ENCODE data around the gene SPAG5.

The SPAG5 gene

GRCh38 chr17:28570716-28571360, 28.0 kb downstream of the SPAG5 start:
- DNase-seq: no peak

- no peak for DNase-seq
These were observed 29.4 kb downstream of the SPAG5 start for GRCh38 chr17:28569446-28569845.

DNA sequence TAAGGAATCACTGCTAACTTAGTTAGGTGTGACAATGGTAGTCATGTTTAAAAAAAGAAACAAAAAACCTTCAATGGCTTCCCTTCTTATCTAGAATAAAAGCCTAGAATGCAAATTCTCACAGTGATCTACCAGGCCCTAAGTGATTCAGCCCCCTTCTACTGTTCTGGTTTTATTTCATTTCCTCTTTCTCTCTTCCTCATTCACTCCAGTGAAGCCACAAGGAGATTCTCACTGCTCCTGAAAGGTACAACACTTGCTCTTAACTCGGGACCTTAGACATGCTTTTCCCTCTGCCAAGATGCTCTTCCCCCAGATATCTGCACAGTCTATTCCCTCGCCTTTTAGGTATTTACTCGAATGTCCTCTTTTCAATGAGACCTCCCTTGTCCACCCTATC, 31.2 kb downstream of the SPAG5 start:
- no peak for DNase-seq

DNA sequence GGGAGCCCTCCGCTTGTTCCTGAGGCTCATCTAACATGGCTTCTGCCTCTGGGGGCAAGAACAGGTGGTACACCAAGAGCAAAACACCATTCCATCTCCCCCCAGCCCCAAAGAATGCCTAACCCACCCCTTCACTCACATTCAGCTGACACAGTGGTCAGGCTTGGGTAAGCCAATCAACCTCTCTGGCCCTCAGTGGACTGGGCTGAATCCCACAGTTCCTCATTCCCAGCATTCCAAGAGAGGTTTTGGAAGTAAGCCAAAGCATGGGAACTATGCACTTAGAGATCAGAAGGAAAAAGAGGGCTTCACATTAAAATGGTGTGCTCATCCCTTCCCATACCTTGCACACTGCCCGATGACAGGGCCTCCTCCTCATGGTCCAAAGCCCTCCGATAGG, 35.4 kb downstream of the SPAG5 start:
- no peak for DNase-seq

DNA sequence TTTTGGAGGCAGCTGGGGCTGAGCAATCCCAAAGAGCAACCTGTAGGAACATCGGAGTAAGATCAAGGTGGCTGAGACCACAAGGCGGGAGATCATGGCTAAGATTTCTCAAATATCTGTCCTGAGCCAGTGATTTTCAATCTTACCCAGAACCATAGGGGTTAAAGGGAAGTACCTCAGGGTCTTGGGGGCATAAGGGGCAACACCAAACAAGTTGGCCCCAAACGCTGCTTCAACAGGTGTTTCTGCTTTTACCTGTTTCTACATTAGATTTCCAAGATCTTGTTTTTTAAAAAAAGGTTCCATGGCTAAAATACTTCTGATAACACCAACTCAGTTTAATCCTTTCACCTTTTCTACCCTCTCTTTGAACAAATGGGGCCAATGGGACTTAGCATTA, 43.8 kb downstream of the SPAG5 start:
- no peak for DNase-seq

DNA sequence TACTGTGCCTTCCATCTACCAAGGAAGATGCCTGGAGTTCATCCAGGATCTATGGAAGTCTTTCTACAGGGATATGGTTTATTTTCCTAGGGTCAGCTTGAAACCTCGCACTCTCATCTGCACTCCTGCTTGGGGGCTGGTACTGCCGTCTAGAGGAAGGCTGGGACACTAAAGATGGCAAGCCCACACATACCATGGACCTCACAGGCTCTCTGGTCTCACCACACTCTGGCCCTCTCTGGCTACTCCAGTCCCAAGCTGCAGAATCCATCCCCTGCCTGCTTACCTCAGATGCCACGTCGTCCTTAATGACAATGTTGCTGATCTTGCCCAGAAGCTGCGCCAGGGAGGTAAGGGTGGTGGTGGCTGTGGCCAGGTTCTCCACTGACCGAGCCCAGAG, 44.3 kb downstream of the SPAG5 start:
- no peak for DNase-seq

DNA sequence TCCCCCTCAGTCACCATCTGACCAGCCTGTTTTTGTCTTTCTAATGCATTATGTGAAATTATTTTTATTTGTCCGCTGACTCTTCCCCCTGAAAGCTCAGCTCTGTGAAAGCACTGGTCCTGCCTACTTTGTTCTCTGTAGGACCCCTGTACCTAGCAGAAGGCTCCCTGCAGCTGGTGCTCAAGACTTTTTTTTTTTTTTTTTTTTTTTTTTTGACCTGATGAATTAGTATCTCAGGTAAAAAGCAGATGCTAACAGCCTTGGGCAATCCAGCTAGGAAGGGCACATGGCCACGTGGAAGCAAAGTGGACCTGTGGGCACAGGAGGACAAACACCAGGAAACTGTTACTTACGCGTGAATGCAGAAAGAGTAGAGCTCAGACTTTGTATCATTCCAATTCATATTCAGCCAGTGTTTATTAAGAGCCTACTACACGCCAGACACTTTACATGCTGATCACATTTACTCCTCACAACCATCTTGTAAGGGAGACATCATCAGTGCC, 45.8 kb downstream of the SPAG5 start:
- no peak for DNase-seq

DNA sequence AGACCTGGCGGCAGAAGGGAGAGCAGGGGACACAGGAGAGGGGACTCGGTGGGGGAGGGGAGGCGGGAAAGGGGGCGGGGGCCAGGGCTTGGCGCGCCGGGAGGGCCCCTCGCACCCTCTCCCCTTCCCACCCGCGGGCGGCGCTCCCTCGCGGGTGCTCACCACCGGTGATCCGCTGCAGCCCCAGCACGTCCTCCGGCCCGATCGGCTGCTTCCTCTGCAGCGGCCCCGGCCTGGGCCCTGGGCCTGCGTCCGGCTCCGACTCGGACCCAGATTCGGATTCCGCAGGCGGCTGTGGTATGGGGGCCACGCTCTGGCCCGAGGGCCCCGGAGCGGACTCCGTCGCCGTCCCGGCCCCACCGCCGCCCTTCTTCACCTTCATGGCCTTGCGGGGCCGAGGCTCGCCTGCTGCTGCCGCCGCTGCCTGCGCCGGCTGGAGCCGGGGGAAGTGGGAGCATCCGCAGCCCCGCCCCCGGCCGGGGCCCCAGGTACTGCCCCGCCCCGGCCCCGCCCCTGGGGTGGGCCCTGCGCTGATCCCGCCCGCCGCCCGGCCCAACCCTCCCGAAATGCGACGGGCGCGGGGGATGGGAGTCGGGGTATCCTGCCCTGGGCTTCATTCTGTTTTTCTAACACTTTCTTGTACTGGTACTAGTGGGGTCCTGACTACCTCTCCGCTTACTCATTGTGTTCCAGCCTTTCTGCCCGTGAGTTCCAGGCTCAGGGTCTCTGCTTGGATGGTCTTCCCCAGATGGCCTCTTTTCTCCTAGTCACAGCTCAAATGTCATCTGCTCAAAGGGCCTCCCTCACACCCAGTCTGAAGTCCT, 46.4 kb downstream of the SPAG5 start, which contains the start of gene UNC119:
TSS of gene UNC119 (minus strand) at position 449 of the 824 bp plus-strand sequence. CDS start at position 382, 67 bp downstream.
- DNase-seq: no peak

- no peak for DNase-seq
These were observed 47.2 kb downstream of the SPAG5 start for GRCh38 chr17:28551421-28552175.

DNA sequence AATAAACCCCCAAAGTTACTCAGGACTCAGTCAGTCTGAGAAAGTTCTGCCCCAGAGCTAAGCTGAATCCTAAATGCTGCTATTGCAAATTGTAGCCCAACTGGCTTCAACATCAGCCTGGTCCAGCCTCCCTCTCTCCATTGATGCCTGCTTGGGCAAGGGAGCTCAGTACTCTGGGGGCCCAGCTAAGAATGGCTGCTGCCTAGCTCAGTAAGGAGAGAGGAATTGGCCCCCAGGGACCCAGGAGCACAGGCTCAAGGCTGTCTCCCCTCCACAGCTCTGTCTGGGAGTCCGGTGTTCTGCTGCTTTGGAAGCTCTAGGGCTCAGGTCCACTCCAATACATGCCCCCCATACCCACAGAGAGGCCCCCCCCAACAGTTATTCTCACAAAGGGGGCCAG, 48.0 kb downstream of the SPAG5 start:
- DNase-seq: no peak

- no peak for DNase-seq
These were observed 49.3 kb downstream of the SPAG5 start for GRCh38 chr17:28549236-28550132.

DNA sequence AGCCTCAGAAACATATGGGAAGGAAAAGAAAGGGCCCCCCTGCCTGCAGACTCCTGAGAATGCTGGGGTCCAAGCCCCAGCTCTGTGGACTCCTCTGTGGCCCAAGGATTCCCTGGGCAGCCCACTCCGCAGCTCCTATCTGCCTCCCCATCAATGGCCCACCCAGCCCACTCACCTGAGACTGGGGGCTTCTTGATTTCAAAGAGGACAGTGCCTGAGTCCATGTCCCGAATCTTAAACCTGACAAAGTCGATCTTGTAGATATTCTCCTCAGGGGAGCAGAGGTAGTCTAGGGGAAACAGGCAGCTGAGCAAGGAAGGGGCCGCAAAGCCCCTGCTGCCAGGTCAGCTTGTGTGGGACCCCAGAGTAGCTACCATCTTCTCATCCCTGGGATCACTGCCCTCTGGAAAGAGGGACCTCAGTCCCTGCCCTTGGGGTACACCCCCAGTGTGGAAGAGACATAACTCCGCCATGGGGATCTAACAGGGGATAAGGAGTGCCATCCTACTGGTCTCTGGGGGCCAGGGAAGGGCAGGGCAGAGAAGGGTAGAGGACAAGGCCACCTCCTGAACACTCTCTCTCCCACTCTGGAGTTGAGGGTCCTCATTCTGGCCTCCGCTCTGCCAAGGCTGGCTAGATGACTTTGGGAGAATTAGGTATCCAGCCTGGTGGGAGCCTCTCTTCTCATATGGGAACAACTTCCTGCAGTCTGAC, 50.3 kb downstream of the SPAG5 start:
- DNase-seq: no peak

- peak; percentile 30 for DNase-seq
These were observed 51.0 kb downstream of the SPAG5 start for GRCh38 chr17:28547623-28548416.

- DNase-seq: no peak
These were observed 51.7 kb downstream of the SPAG5 start for GRCh38 chr17:28547096-28547622.

- no peak for DNase-seq
These were observed 52.9 kb downstream of the SPAG5 start for GRCh38 chr17:28545787-28546415.

DNA sequence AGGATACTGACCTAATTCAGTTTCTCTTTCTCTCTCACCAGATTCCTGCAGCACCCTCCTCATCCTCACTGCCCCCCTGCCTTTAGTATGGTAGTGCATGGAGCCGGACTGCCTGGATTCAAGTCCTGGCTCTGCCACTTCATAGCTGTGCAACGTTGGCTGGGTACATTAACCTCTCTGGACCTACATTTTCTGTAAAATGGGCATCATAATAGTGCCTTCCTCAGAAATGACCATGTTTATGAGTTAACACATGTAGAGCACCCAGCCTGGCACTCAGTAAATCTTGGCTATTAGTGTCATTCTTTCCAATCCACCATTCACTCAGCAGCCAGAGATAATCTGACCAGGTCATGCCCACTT, 53.7 kb downstream of the SPAG5 start:
- no peak for DNase-seq

DNA sequence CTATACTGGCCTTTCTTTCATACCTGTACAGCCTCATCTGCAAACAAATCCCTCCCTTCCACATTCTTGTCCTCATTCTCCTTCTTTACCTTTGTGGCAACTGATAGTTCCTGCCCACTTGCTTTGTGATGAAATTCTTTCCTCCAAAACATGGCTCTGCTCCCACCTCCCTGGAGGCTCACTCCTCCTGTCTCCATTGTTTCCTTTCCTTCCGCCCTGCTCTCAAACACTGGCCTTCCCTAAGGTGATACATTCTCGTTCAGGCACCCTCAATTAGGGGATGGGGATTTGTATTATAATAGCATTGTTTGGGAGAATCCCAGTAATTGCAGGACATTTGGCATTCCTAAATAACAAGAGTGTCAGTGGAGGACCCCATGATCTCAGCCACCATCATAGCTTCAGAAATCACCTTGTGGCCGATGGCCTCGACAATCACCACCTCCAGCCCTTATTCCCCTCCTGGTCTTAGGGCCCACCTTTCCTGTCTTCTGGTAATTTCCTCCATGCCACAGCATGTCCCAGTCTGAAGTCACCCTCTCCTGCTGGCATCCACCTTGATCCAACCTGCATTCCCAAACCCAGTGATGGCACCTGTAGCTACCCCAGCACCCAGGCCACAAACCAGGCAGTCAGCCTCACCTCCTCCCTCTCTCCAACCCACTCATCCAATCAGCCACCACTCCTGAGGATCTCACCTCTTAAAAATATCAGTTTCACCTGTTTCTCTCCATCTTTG, 54.3 kb downstream of the SPAG5 start:
- DNase-seq: no peak

DNA sequence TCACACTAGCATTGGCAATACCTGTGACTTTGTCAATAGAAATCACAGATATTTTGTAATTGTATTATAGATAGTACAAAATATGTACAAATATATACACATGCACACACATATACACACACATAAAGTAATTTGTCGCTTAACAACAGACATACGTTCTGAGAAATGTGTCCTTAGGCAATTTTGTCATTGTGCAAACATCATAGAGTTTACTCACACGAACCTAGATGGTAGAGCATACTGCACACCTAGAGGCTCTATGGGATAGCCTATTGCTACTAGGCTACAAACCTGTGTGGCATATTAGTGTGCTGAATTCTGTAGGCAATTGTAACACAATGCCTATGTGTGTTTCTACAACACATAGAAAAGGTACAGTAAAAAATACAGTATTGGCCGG, 57.4 kb downstream of the SPAG5 start:
- DNase-seq: no peak

DNA sequence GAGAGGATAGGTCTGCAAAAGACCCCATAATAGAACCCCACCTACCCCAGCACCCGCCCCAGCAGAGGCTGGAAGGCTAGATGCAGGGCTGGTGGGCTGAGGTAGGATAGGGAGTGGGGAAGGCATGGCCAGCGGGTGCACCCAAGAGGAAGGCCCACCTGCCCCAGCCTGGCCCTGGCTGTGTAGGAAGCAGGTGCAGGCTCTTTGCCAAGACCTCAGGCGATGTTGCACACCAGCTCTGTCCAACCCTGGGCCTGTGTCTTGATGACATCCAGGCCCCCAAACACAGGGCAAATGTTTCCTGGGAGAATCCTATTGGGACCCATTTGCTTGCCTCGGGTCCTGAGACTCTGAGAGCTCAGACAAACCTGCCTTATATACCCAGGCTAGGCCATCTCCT, 58.6 kb downstream of the SPAG5 start:
- DNase-seq: no peak
